Stimulated activated naive CD4-positive, alpha-beta T cell (primary cell): ENCODE measurements around the gene SMG6.
"Not testable (repeated sequence)": the region's sequence is repeated elsewhere in the genome, so short reads cannot be mapped to it uniquely, and the experiment has no call there.

Experiments
- DNase-seq, 6 experiments: peaks; one replicate each; lab custom pipeline; 2025; lab: John Stamatoyannopoulos, UW

Gene SMG6

GRCh38 chr17:2178798-2179501, 124.6 kb downstream of the SMG6 start:
- DNase-seq, result no peak

- no peak for DNase-seq
These were observed 126.3 kb downstream of the SMG6 start for GRCh38 chr17:2177235-2177811.

- no peak for DNase-seq
These were observed 127.0 kb downstream of the SMG6 start for GRCh38 chr17:2176499-2177169.

GRCh38 chr17:2175294-2175628, 128.3 kb downstream of the SMG6 start:
- DNase-seq, result no peak

GRCh38 chr17:2174468-2175293, 128.9 kb downstream of the SMG6 start:
- no peak for DNase-seq

- no peak for DNase-seq
These were observed 129.6 kb downstream of the SMG6 start for GRCh38 chr17:2174014-2174413.

- DNase-seq, result no peak
These were observed 130.6 kb downstream of the SMG6 start for GRCh38 chr17:2172999-2173398.

- no peak for DNase-seq
These were observed 131.3 kb downstream of the SMG6 start for GRCh38 chr17:2172077-2172851.

GRCh38 chr17:2171702-2172076, 131.9 kb downstream of the SMG6 start:
- no peak for DNase-seq

- DNase-seq, result no peak
These were observed 133.6 kb downstream of the SMG6 start for GRCh38 chr17:2170023-2170422.

- not testable (repeated sequence) for DNase-seq
These were observed 137.9 kb downstream of the SMG6 start for GRCh38 chr17:2165723-2166122.

GRCh38 chr17:2158396-2158780, 145.2 kb downstream of the SMG6 start:
- DNase-seq, result no peak

- no peak for DNase-seq
These were observed 145.8 kb downstream of the SMG6 start for GRCh38 chr17:2157675-2158395.

GRCh38 chr17:2157081-2157480, 146.5 kb downstream of the SMG6 start:
- no peak for DNase-seq

GRCh38 chr17:2156666-2157065, 146.9 kb downstream of the SMG6 start:
- no peak for DNase-seq

GRCh38 chr17:2155573-2155972, 148.0 kb downstream of the SMG6 start:
- no peak for DNase-seq

- DNase-seq, result no peak
These were observed 152.1 kb downstream of the SMG6 start for GRCh38 chr17:2151358-2152033.

- DNase-seq, result no peak
These were observed 152.8 kb downstream of the SMG6 start for GRCh38 chr17:2150806-2151205.

- no peak for DNase-seq
These were observed 153.7 kb downstream of the SMG6 start for GRCh38 chr17:2149934-2150333.

- no peak for DNase-seq
These were observed 157.3 kb downstream of the SMG6 start for GRCh38 chr17:2146132-2146871.
